Colonic mucosa (tissue), 4 donors: ENCODE results near the gene DPCD. TPM values are rescaled to one million over a fixed set of nuclear protein-coding genes. Genes with fewer than 3 reads are reported as not detected.

Source experiments
- DNase-seq: peaks from one replicate; pipeline ENCODE4 v3.0.0-alpha.2; 2020
- H3K27ac ChIP-seq: fragments of 200-600 bp; one replicate; pipeline ENCODE4 v1.8.0; 2021
- H3K27me3 ChIP-seq: fragments of 200-600 bp; one replicate; pipeline ENCODE4 v1.8.0; 2021
- H3K36me3 ChIP-seq: fragments of 200-600 bp; one replicate; pipeline ENCODE4 v1.8.0; 2021
- H3K4me1 ChIP-seq: fragments of 200-600 bp; one replicate; pipeline ENCODE4 v1.8.0; 2021; ENCODE audit warnings: mild to moderate bottlenecking
- H3K4me3 ChIP-seq: fragments of 200-600 bp; one replicate; pipeline ENCODE4 v1.8.0; 2021
- H3K9ac ChIP-seq, 2 donors: one replicate each; pipeline ENCODE4 v1.7.0; 2013; ENCODE audit warnings: control low read depth in 2 of 2, low read depth in 2 of 2, low read length in 2 of 2
- H3K9me3 ChIP-seq: fragments of 200-600 bp; one replicate; pipeline ENCODE4 v1.8.0; 2021
- intact Hi-C: fragments of 100-400 bp; cut with DNase I; formaldehyde crosslinking; loops from one replicate; pipeline ENCODE4 v1.14.1; 2022
- total RNA-seq, 2 donors: library from RNA; stranded (reverse); fragmentation: NEBNext Ultra II Directional in 1 of 2; extraction: Animal tissue kit (Norgen Biotek cat#: 25700) in 1 of 2; gene quantifications; one replicate each; pipeline ENCODE4 v1.2.1, GENCODE V29; 2021
- TF ChIP-seq, protein P1 (sequence below): fragments of 200-600 bp; IDR thresholded peaks from one replicate; pipeline ENCODE4 v1.8.0; 2022; ENCODE audit warnings: antibody characterized with exemption, mild to moderate bottlenecking
- donor health status: healthy.
- donor health status: DM: no; HTN: no; CAD: no.
- donor health status: DM: no; HTN: no; CAD: no.

Gene DPCD
- total RNA-seq, 2 donors from 2014 or later, result 19.2 to 19.4 TPM

- no peaks in the 10 kb centered on the region for H3K36me3 ChIP-seq
- peaks cover 10% of the 10 kb centered on the region for H3K4me1 ChIP-seq
- intact Hi-C loops, result loop anchor here (2.0 to 10.0 kb wide), 2 partner anchors 123 to 355 kb away; no protein-coding TSS in a partner anchor
- H3K27me3 ChIP-seq, result peaks cover 45% of the 10 kb centered on the region
- H3K4me3 ChIP-seq, result no peak overlapping the region
- H3K27ac ChIP-seq, result no peak overlapping the region
- TF ChIP-seq, protein P1, sequence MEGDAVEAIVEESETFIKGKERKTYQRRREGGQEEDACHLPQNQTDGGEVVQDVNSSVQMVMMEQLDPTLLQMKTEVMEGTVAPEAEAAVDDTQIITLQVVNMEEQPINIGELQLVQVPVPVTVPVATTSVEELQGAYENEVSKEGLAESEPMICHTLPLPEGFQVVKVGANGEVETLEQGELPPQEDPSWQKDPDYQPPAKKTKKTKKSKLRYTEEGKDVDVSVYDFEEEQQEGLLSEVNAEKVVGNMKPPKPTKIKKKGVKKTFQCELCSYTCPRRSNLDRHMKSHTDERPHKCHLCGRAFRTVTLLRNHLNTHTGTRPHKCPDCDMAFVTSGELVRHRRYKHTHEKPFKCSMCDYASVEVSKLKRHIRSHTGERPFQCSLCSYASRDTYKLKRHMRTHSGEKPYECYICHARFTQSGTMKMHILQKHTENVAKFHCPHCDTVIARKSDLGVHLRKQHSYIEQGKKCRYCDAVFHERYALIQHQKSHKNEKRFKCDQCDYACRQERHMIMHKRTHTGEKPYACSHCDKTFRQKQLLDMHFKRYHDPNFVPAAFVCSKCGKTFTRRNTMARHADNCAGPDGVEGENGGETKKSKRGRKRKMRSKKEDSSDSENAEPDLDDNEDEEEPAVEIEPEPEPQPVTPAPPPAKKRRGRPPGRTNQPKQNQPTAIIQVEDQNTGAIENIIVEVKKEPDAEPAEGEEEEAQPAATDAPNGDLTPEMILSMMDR, result no peak
- H3K9me3 ChIP-seq, result no peaks in the 10 kb centered on the region
- H3K9ac ChIP-seq, result no peak overlapping the region
- DNase-seq, result no peak
These were observed 19.9 kb upstream of the DPCD start for GRCh38 chr10:101568054-101568745.

DNA sequence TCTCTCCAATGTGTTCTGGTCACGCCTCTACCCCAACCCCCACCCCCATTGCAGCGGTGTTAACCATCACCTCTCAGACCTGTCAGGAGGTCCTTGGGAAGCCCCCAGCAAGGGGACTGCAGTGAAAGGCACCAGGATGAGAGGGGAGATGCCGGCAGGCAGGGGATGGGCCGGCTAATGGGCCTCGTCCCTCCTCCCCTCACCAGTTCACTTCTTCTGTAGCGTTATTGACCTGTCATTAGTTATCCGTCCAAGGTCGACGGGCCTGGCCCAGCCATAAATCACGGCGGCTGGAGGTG, 18.8 kb upstream of the DPCD start:
- Histone ChIP-seq H3K4me3 (no peak overlapping the region), H3K4me1 (peaks cover 10% of the 10 kb centered on the region)
- intact Hi-C loops, result loop anchor here (2.0 to 10.0 kb wide), 2 partner anchors 124 to 356 kb away; no protein-coding TSS in a partner anchor

DNA sequence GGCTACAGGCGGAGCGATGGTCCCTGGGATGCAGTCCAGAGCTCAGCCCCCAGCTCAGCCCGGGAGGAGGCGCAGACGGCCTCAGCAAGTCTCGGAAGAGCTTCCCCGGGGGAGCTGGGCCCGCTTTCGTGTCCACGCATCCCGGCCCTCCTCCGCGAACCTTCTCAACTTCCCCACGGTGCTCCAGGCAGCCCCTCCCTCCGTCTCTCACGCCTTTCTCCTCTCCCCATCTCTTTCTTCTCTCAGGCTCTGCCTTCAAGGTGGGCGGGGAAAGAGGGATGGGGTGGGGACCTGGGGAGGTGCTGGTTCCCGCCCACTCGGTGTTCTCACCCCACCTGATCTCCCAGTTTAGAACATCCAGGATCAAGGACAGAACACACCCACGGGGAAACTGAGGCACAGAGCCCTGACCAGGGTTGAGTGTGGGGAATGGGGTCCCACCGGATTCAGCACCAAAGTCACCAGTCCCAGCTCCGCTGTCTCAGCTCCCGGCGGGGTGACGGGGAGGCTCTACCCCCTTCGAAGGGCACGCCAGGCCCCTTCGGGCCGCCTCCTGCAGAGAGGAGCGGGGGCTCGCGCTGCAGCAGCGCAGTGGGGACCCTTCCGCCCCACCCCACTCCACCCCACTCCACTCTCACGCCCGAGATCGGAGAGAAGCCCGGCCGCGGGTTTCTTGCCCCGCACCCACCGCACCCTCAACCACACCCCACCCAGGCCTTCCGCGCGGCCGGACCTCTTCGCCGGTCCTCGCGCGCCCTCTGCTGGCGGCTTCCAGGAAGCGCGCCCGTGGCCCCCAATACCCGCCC, 18.3 kb upstream of the DPCD start:
- TF ChIP-seq, protein P1, result peak; percentile 88
- Histone ChIP-seq H3K9ac (peak overlapping the region; percentile 63 to 66), H3K4me3 (peak overlapping the region; percentile 55), H3K4me1 (peaks cover 10% of the 10 kb centered on the region), H3K36me3 (no peaks in the 10 kb centered on the region), H3K27me3 (peaks cover 38% of the 10 kb centered on the region), H3K9me3 (no peaks in the 10 kb centered on the region), H3K27ac (no peak overlapping the region)
- peak; percentile 82 for DNase-seq
- intact Hi-C loops, result loop anchor here (2.0 to 10.0 kb wide), 3 partner anchors 125 to 357 kb away; no protein-coding TSS in a partner anchor

More for the DNA sequence above, 18.8 kb upstream of the DPCD start:
- Histone ChIP-seq H3K9me3 (no peaks in the 10 kb centered on the region), H3K9ac (no peak overlapping the region), H3K36me3 (no peaks in the 10 kb centered on the region), H3K27ac (no peak overlapping the region), H3K27me3 (peaks cover 44% of the 10 kb centered on the region)
- DNase-seq, result no peak
- TF ChIP-seq, protein P1, result no peak

- H3K9me3 ChIP-seq, result no peaks in the 10 kb centered on the region
- intact Hi-C loops, result loop anchor here (5.0 kb wide), 1 partner anchor 298 kb away; no protein-coding TSS in a partner anchor
- peak overlapping the region; percentile 57 to 58 for H3K9ac ChIP-seq
- TF ChIP-seq, protein P1, result peak; percentile 24
- DNase-seq, result no peak
- H3K36me3 ChIP-seq, result no peaks in the 10 kb centered on the region
- H3K27ac ChIP-seq, result no peak overlapping the region
- H3K4me1 ChIP-seq, result peaks cover 10% of the 10 kb centered on the region
- peaks cover 32% of the 10 kb centered on the region for H3K27me3 ChIP-seq
- H3K4me3 ChIP-seq, result peak overlapping the region; percentile 55
These were observed 17.5 kb upstream of the DPCD start for GRCh38 chr10:101570428-101571270.
